Measurements from ENCODE around the gene ERLIN1.

DNA sequence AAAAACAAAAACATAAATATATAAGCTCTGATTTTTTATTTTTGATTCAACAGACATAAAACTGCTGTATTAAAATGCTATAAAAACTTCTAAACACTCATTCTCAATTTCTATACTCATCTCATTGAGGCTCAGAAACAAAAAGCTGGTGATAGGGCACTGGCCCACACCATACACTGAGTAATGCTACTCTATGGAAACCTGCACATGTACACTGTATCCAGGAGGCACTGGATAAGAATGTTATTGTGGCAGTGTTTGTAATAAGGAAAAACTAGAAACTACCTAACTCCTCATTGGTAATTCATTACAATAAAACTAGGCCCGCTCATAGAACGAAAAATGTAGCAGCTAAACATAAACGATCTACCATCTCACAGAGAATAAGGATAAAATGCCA is 23.1 kb downstream of the ERLIN1 start:
- no peak for TF ChIP-seq POLR2A (IDR thresholded peaks at IDR 0.05; ENCODE audit: low read depth, low read length)
- TF ChIP-seq POLR2AphosphoS5 (IDR thresholded peaks at IDR 0.05; ENCODE audit: low read depth, low read length) = no peak
